HG03159 (cell line): Measurements from ENCODE around the gene PEPD.
"Not testable (repeated sequence)": the region's sequence is repeated elsewhere in the genome, so short reads cannot be mapped to it uniquely, and the experiment has no call there.

Experiments
- ATAC-seq: cut with Tn5 transposase; IDR thresholded peaks from one replicate; pipeline ENCODE4 v1.9.1; 2021; ENCODE audit warnings: mild to moderate bottlenecking, moderate library complexity; ENCODE audit not compliant: unreplicated experiment

PEPD gene

GRCh38 chr19:33499248-33499647, 22.3 kb downstream of the PEPD start:
- no peak for ATAC-seq

GRCh38 chr19:33498391-33499000, 23.1 kb downstream of the PEPD start:
- ATAC-seq: no peak

GRCh38 chr19:33497778-33498175, 23.8 kb downstream of the PEPD start:
- ATAC-seq: no peak

- no peak for ATAC-seq
These were observed 24.3 kb downstream of the PEPD start for GRCh38 chr19:33497131-33497777.

GRCh38 chr19:33496038-33496895, 25.3 kb downstream of the PEPD start:
- no peak for ATAC-seq

- ATAC-seq: no peak
These were observed 28.0 kb downstream of the PEPD start for GRCh38 chr19:33493401-33494275.

GRCh38 chr19:33492951-33493350, 28.6 kb downstream of the PEPD start:
- no peak for ATAC-seq

GRCh38 chr19:33492090-33492489, 29.5 kb downstream of the PEPD start:
- no peak for ATAC-seq

GRCh38 chr19:33490596-33490995, 31.0 kb downstream of the PEPD start:
- not testable (repeated sequence) for ATAC-seq

GRCh38 chr19:33490041-33490451, 31.5 kb downstream of the PEPD start:
- ATAC-seq: no peak

- ATAC-seq: no peak
These were observed 32.8 kb downstream of the PEPD start for GRCh38 chr19:33488826-33489225.

- ATAC-seq: no peak
These were observed 33.4 kb downstream of the PEPD start for GRCh38 chr19:33487901-33488800.

- ATAC-seq: no peak
These were observed 34.4 kb downstream of the PEPD start for GRCh38 chr19:33486936-33487811.

GRCh38 chr19:33486407-33486806, 35.2 kb downstream of the PEPD start:
- no peak for ATAC-seq

GRCh38 chr19:33484226-33484774, 37.3 kb downstream of the PEPD start:
- no peak for ATAC-seq

GRCh38 chr19:33482476-33482875, 39.1 kb downstream of the PEPD start:
- ATAC-seq: no peak

GRCh38 chr19:33481863-33482262, 39.7 kb downstream of the PEPD start:
- no peak for ATAC-seq

- ATAC-seq: not testable (repeated sequence)
These were observed 42.0 kb downstream of the PEPD start for GRCh38 chr19:33479570-33479969.

GRCh38 chr19:33477781-33478180, 43.8 kb downstream of the PEPD start:
- no peak for ATAC-seq
